ENCODE results near the gene MORN1. TPM values are rescaled to one million over a fixed set of nuclear protein-coding genes. Genes with fewer than 3 reads are reported as not detected.

MORN1 gene
- polyA plus RNA-seq, 1 donor (not counting 4 experiments of a cell fraction or from before 2014, with no cell fraction given): 2.1 TPM

- H3K9me3 ChIP-seq (ENCODE audit: control insufficient read depth, low read depth, low read length): no peaks in the 10 kb centered on the region
- H3K4me2 ChIP-seq (ENCODE audit: control insufficient read depth, extremely low read depth, insufficient read depth, low read depth, low read length): no peak overlapping the region
- H2AFZ ChIP-seq (ENCODE audit: control insufficient read depth, low read length): no peak overlapping the region
- H3K27ac ChIP-seq (ENCODE audit: control insufficient read depth, insufficient read depth, low read length): no peak overlapping the region
- no peaks in the 10 kb centered on the region for H3K9me1 ChIP-seq (ENCODE audit: control insufficient read depth, extremely low read depth, insufficient read depth, low read length)
- no peaks in the 10 kb centered on the region for H3K79me2 ChIP-seq (ENCODE audit: control insufficient read depth, insufficient read depth, low read length)
- no peak for TF ChIP-seq CTCF (optimal IDR thresholded peaks at IDR 0.05 in 1 of 3, IDR thresholded peaks at IDR 0.05 in 1 of 3, conservative IDR thresholded peaks at IDR 0.05 in 1 of 3; ENCODE audit: extremely low read depth in 1 of 3, insufficient read depth in 2 of 3, low read length in 3 of 3)
- TF ChIP-seq EZH2 (IDR thresholded peaks at IDR 0.05; ENCODE audit: low read length): no peak
- H4K20me1 ChIP-seq (ENCODE audit: control insufficient read depth, extremely low read depth, insufficient read depth, low read length): no peaks in the 10 kb centered on the region
- DNase-seq (ENCODE audit: low read depth, low spot score) (no peak), FAIRE-seq (no peak)
- no peak overlapping the region for H3K9ac ChIP-seq (ENCODE audit: control insufficient read depth, extremely low read depth, insufficient read depth, low read length)
- no peaks in the 10 kb centered on the region for H3K4me1 ChIP-seq (ENCODE audit: control insufficient read depth, extremely low read depth, insufficient read depth, low read length)
- dilution Hi-C loops (cut with MboI; ENCODE audit: extremely low pct_ligation_motif_present, low sequenced_read_pairs): no loop called here
- H3K4me3 ChIP-seq (ENCODE audit: control insufficient read depth in 2 of 3, extremely low read depth in 1 of 3, insufficient read depth in 2 of 3, low read depth in 1 of 3, low read length in 3 of 3): no peak overlapping the region
- H3K27me3 ChIP-seq (ENCODE audit: control insufficient read depth, extremely low read depth, insufficient read depth, low read length): peaks cover 25% of the 10 kb centered on the region
- no peaks in the 10 kb centered on the region for H3K36me3 ChIP-seq (ENCODE audit: control insufficient read depth in 2 of 2, extremely low read depth in 1 of 2, insufficient read depth in 2 of 2, low read length in 2 of 2)
Measured at GRCh38 chr1:2378956-2379732, 12.2 kb downstream of the MORN1 start.

- Histone ChIP-seq H3K9me1 (ENCODE audit: control insufficient read depth, extremely low read depth, insufficient read depth, low read length) (no peaks in the 10 kb centered on the region), H3K4me3 (ENCODE audit: control insufficient read depth in 2 of 3, extremely low read depth in 1 of 3, insufficient read depth in 2 of 3, low read depth in 1 of 3, low read length in 3 of 3) (no peak overlapping the region), H3K27ac (ENCODE audit: control insufficient read depth, insufficient read depth, low read length) (no peak overlapping the region), H3K79me2 (ENCODE audit: control insufficient read depth, insufficient read depth, low read length) (no peaks in the 10 kb centered on the region), H3K9ac (ENCODE audit: control insufficient read depth, extremely low read depth, insufficient read depth, low read length) (no peak overlapping the region), H3K4me1 (ENCODE audit: control insufficient read depth, extremely low read depth, insufficient read depth, low read length) (no peaks in the 10 kb centered on the region), H3K36me3 (ENCODE audit: control insufficient read depth in 2 of 2, extremely low read depth in 1 of 2, insufficient read depth in 2 of 2, low read length in 2 of 2) (no peaks in the 10 kb centered on the region), H4K20me1 (ENCODE audit: control insufficient read depth, extremely low read depth, insufficient read depth, low read length) (no peaks in the 10 kb centered on the region), H3K9me3 (ENCODE audit: control insufficient read depth, low read depth, low read length) (no peaks in the 10 kb centered on the region), H3K4me2 (ENCODE audit: control insufficient read depth, extremely low read depth, insufficient read depth, low read depth, low read length) (no peak overlapping the region), H2AFZ (ENCODE audit: control insufficient read depth, low read length) (no peak overlapping the region), H3K27me3 (ENCODE audit: control insufficient read depth, extremely low read depth, insufficient read depth, low read length) (peaks cover 25% of the 10 kb centered on the region)
- no peak for FAIRE-seq
- TF ChIP-seq CTCF (optimal IDR thresholded peaks at IDR 0.05 in 1 of 3, IDR thresholded peaks at IDR 0.05 in 1 of 3, conservative IDR thresholded peaks at IDR 0.05 in 1 of 3; ENCODE audit: extremely low read depth in 1 of 3, insufficient read depth in 2 of 3, low read length in 3 of 3) (no peak), EZH2 (IDR thresholded peaks at IDR 0.05; ENCODE audit: low read length) (no peak)
- dilution Hi-C loops (cut with MboI; ENCODE audit: extremely low pct_ligation_motif_present, low sequenced_read_pairs): no loop called here
- no peak for DNase-seq (ENCODE audit: low read depth, low spot score)
Measured at GRCh38 chr1:2378441-2378851, 12.9 kb downstream of the MORN1 start.
